Measurements from ENCODE around the gene WDFY3.

DNA sequence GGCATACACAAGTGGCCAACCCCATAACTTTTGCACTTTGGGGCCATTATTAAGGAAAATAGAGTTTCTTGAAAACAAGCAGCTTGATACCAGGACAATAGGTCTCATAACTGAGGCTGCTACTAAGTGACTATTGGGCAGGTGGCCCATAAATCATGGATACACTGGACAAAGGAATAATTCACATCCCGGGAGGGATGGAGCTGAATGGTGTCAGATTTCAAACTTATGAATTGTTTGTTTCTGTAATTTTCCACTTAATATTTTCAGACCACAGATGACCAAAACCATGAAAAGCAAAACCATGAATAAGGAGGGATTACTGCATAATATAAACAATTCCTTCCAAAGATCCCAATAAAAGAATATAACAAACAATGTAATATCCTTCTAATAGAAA lies 114.4 kb downstream of the WDFY3 start:
- TF ChIP-seq, protein P1, sequence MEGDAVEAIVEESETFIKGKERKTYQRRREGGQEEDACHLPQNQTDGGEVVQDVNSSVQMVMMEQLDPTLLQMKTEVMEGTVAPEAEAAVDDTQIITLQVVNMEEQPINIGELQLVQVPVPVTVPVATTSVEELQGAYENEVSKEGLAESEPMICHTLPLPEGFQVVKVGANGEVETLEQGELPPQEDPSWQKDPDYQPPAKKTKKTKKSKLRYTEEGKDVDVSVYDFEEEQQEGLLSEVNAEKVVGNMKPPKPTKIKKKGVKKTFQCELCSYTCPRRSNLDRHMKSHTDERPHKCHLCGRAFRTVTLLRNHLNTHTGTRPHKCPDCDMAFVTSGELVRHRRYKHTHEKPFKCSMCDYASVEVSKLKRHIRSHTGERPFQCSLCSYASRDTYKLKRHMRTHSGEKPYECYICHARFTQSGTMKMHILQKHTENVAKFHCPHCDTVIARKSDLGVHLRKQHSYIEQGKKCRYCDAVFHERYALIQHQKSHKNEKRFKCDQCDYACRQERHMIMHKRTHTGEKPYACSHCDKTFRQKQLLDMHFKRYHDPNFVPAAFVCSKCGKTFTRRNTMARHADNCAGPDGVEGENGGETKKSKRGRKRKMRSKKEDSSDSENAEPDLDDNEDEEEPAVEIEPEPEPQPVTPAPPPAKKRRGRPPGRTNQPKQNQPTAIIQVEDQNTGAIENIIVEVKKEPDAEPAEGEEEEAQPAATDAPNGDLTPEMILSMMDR (IDR thresholded peaks at IDR 0.05) = no peak
- no peak for TF ChIP-seq POLR2A (IDR thresholded peaks at IDR 0.05)
